Endothelial cell of umbilical vein (primary cell): Measurements from ENCODE around the gene MEX3D.

Source experiments
- CTCF ChIP-seq, 2 donors: IDR thresholded peaks; 1 replicate in 1 of 2; 2 replicates in 1 of 2; pipeline ENCODE4 v1.5.1; 2011; ENCODE audit warnings: low read length in 2 of 2, mild to moderate bottlenecking in 2 of 2, moderate library complexity in 2 of 2, control low read depth in 1 of 2, inconsistent platforms in 1 of 2, low read depth in 1 of 2; ENCODE audit not compliant: insufficient read depth in 1 of 2; ENCODE audit errors: extremely low read depth in 1 of 2
- EZH2 ChIP-seq: IDR thresholded peaks from 2 replicates; pipeline ENCODE4 v1.6.1; 2012; ENCODE audit warnings: borderline replicate concordance, low read depth, mild to moderate bottlenecking, moderate library complexity, low read length, inconsistent platforms; ENCODE audit not compliant: severe bottlenecking
- FOS ChIP-seq: IDR thresholded peaks from 2 replicates; pipeline ENCODE4 v1.6.1; 2011; ENCODE audit warnings: mild to moderate bottlenecking, low read length, moderate library complexity, borderline replicate concordance; ENCODE audit not compliant: insufficient read depth
- JUN ChIP-seq: IDR thresholded peaks from 2 replicates; pipeline ENCODE4 v1.6.1; 2011; ENCODE audit warnings: borderline replicate concordance, low read depth; ENCODE audit not compliant: insufficient read length, insufficient read depth
- MYC ChIP-seq: IDR thresholded peaks from one replicate; pipeline ENCODE4 v1.6.1; 2011; ENCODE audit warnings: mild to moderate bottlenecking, low read depth, low read length
- POLR2AphosphoS5 ChIP-seq: IDR thresholded peaks from 2 replicates; pipeline ENCODE4 v1.6.1; 2012; ENCODE audit warnings: low read depth, mild to moderate bottlenecking, control low read depth, low read length, moderate library complexity; ENCODE audit not compliant: insufficient read depth
- TF ChIP-seq, protein P1 (sequence below): IDR thresholded peaks from 2 replicates; pipeline ENCODE4 v1.6.1; 2011; ENCODE audit not compliant: insufficient read depth, insufficient read length

GRCh38 chr19:1592024-1592754 lies 24.1 kb upstream of the MEX3D start:
- TF ChIP-seq EZH2 (no peak), CTCF (IDR thresholded peaks at IDR 0.05; ENCODE audit: extremely low read depth in 1 of 2, insufficient read depth in 1 of 2, low read depth in 1 of 2, low read length in 2 of 2) (no peak), JUN (no peak), POLR2AphosphoS5 (peak; percentile 100), FOS (no peak), MYC (peak; percentile 92)
- TF ChIP-seq, protein P1, sequence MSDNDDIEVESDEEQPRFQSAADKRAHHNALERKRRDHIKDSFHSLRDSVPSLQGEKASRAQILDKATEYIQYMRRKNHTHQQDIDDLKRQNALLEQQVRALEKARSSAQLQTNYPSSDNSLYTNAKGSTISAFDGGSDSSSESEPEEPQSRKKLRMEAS: peak; percentile 58
